GM19372 (cell line): Measurements from ENCODE around the gene ETV6.
A peak's percentile ranks its signal among the peaks of the same experiment; 100 is the strongest.

Experiments used
- ATAC-seq: cut with Tn5 transposase; IDR thresholded peaks from one replicate; pipeline ENCODE4 v1.9.1; 2021; ENCODE audit warnings: mild to moderate bottlenecking, low read depth, moderate library complexity; ENCODE audit not compliant: unreplicated experiment

ETV6 gene

DNA sequence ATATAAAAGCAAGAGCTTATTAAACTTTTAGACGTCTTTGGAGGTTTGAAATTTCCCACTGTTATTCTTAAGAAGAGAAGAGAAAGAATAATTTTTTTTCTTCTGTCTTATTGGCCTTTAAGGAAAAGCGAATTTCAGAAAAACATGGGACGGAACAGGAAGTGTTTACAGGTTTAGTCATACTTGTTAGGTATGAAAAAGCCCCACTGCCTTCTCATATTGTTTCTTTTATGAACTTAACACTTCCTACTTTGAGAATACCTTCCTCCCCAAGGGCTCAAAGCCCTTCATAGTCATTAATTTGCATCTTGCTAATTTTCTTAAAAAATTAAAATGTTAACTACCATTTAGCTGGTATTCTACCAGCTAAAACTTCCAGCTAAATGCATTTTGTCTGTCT lies 82.0 kb downstream of the ETV6 start:
- no peak for ATAC-seq

DNA sequence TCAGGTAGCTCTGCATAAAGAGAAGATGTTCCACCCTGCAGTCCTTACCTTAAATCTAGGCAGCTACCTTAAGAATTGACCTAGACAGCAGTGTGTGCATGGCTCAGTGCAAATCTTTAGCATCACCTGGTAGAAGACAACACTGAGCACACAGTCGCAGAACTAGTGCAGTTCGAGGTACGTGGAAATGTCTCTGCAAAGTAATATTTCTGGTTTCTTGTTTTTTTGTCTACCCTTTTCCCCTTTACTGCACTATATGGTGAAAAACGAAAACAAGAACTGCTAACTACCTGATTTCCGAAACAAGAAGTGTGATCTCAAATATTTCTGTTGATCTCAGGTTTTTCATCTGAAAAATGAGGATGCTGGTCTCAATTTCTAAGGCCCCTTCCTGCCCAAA lies 82.5 kb downstream of the ETV6 start:
- ATAC-seq, result no peak

- ATAC-seq, result no peak
These were observed 83.2 kb downstream of the ETV6 start for GRCh38 chr12:11732715-11733114.

- ATAC-seq, result no peak
These were observed 85.2 kb downstream of the ETV6 start for GRCh38 chr12:11734580-11735180.

GRCh38 chr12:11738450-11738849 lies 89.0 kb downstream of the ETV6 start:
- ATAC-seq, result no peak

- ATAC-seq, result no peak
These were observed 90.6 kb downstream of the ETV6 start for GRCh38 chr12:11739980-11740577.

DNA sequence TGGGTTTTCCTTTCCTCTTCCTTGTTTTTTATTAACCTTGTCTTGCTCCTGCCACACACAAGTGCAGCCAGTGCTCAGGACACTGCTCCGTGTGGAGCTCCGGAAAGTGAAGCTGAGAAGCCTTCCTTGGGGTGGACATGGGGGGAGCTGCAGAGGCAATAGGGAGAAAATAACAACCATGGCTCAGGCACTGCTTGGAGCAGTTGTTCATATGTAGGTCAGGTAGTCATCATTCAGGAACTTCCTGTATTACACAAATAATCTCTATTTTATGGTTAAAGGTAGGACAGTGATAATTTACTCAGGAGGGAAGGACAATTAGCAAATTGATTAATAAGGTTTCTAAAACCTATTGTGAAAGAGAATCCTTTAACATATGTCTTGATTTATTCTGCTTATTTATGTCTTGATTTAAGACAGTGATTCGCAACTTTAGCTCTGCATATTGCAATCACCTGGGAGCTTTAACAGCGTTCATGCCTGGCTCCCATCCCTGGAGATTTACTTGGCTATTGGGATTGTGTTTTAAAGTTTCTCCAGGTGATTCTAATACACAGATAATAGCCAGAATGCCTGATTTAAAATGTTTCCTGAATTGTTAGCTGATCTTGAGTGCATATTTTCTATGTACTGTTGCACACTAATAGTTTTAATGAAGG lies 92.1 kb downstream of the ETV6 start:
- ATAC-seq, result no peak

GRCh38 chr12:11743423-11744409 lies 94.2 kb downstream of the ETV6 start:
- no peak for ATAC-seq

GRCh38 chr12:11744410-11744801 lies 94.9 kb downstream of the ETV6 start:
- ATAC-seq, result no peak

DNA sequence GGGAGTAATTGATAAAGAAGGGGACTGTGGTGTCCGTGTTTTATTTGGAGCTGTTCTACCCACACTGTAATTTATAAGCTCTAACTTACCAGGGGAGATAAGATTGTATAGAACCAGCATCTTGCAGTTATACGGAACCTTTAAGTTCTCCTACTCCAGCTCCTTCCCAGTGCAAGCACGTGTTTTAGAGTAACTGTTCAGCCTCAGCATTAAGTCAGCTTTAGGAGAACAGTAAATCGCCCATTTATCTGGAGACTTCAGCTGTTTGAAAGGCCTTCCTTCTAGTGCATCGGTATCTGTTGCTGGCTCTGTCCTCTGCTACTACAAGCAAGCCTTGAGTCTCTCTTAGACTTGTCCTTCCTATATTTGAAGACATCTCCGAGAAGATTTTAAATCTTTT lies 95.6 kb downstream of the ETV6 start:
- no peak for ATAC-seq

- no peak for ATAC-seq
These were observed 96.7 kb downstream of the ETV6 start for GRCh38 chr12:11746024-11746771.

DNA sequence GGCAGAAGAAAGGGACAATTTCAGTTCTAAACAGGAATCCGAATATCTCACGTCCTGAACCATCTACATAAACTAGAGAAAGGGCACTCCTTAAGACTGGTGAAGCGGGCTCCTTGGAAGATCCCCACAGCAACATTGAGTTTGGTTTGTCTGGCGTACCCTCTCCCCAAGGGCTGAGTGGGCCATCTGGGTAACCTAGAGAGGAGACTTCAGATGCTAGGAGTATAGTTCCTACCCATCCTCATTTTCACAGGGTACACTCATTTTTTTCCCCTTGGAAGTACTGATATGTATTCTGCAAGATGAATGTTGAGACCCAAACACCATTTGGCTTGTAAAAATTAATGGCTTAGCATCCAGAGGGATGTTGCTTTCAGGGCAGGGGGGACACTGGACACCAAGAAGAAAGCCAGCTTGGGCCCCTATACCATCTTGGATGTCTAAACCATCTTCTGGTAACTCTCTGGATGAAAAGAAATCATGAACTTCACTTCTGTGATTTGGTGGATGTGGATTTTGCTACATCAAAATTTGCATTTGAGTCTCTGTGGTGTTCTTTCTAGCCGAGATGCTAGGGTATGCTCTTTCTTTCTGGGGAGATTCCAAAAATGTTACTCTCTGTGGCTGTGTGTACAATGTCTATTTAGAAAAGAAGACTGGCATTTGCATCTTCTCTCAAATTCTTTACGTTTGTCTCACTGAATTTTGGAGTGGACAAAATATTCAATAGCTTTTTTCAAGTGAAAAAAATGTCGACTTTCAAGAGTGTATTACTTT lies 97.7 kb downstream of the ETV6 start:
- no peak for ATAC-seq

DNA sequence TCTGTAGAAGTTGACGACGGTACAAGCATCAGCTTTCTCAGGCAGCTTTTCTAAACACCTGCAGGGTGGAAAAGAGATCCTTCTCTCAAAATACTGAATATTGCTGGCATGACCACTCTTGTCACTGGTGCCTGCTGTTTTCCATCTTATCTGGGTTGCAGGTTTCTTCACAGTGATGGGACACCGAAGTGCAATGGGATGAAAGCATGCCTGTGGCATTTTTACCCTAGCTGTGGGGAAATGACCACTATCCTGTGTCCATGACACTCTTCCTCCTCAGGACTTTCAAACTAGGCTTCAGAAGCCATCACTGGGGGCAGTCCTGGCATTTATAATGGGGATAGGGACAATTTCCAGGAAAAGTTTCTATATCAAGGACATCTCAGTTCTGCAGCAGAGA lies 98.5 kb downstream of the ETV6 start:
- ATAC-seq, result no peak

- ATAC-seq, result no peak
These were observed 99.4 kb downstream of the ETV6 start for GRCh38 chr12:11748903-11749302.

- ATAC-seq, result peak; percentile 48
These were observed 100.6 kb downstream of the ETV6 start for GRCh38 chr12:11749943-11750690.

DNA sequence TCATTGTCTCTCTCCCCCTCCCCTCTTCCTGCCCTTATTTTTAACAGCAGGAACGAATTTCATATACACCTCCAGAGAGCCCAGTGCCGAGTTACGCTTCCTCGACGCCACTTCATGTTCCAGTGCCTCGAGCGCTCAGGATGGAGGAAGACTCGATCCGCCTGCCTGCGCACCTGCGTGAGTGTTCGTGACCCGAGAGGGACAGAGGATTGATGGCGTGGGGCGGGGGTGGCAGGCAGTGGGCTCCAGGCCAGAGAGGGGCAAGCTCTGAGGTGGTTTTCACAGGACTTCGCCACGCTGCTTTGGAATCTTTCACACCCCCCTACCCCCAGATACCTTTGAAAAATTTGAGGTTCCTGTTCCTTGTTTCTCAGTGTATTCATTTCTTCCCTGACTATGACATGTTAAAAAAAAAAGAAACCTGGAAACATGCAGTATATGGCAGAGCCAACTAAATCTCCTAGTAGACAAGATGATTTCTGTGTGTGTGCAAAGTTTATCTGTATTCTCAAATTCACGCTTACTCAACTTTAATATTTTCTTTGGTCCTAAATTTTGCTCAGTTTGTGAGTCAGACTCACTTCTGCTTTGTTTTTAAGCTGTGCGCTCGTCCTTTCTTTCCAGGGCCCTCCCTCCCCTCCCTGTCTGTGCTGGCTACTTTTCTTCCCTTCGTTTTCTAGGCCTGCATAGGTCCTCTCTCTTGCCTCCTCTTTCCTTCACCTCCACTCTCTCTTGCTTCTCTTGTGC lies 103.1 kb downstream of the ETV6 start:
- ATAC-seq, result no peak

- no peak for ATAC-seq
These were observed 103.7 kb downstream of the ETV6 start for GRCh38 chr12:11753150-11753499.

DNA sequence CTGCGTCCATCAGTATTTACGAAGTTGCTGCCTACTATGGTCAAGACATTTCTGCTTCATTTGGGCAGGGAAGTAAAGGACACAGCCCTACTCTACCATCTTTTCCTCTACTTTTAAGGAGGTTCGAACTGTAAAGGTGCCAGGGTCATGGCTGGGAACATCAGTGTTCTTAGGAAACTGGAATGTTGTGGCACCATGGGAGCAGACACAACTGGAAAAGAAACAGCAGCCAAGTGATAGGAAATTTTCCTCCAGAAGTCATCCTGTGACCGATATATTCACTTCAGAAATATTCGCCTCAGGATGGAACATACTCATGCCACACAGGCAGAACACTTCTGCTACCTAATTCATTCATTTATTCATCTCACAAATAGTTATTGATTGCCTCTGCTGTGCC lies 104.4 kb downstream of the ETV6 start:
- no peak for ATAC-seq
